ENCODE measurements around the gene NUPR2. TPM values are rescaled to one million over a fixed set of nuclear protein-coding genes. Genes with fewer than 3 reads are reported as not detected.
"Not testable (repeated sequence)": the region's sequence is repeated elsewhere in the genome, so short reads cannot be mapped to it uniquely, and the experiment has no call there.

NUPR2 gene
- total RNA-seq, 1 experiment from 2014 or later: not detected

DNA sequence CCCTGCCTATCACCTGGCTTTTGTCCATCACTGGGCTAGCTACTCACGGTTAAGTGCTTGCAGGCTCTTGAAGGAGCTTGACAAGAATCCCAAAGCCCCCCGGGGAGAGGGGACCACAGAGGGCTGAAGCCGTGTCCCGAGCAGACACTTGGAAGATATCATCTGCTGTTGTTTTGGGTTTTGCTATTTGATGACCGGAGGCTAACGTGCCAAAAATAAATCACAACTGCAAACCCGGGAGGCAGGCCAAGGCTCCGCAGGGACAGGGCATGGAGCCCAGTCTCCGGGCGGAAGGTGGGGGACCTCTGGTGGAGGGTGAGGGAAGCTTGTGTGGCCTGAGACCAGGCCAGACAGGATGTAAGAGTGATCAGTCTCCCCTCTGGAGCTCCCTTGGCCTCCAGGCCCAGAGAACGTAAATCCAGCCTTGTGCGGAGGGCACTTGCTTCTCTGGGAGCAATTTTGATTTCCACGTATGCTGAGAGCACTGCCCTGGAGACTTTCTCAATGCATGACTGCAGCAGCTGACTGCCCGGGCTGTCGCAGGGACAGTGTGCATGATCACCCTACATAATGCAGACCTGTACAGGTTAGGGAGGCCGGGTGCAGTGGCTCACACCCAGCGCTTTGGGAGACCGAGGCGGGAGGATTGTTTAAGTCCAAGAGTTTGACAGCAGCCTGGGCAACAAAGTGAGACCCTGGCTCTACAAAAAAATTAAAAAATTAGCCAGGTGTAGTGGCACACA is 23.3 kb downstream of the NUPR2 start, which contains the start of gene PHKG1:
Gene PHKG1 (minus strand): TSS at position 164 of the 743 bp plus-strand sequence. CDS start 4,011 bp downstream, outside the sequence.
- Histone ChIP-seq H3K4me1 (ENCODE audit: control insufficient read depth in 1 of 2, insufficient read depth in 2 of 2, low read length in 2 of 2) (peaks cover 4 to 8% of the 10 kb centered on the region in 2 experiments; a peak in 3 of 4 replicates), H3K79me2 (ENCODE audit: insufficient read depth, low read length) (no peaks in the 10 kb centered on the region), H2AFZ (ENCODE audit: low read depth, low read length, poor library complexity, severe bottlenecking) (no peak within 1 kb of the TSS), H3K9me3 (ENCODE audit: control insufficient read depth in 1 of 2, insufficient read depth in 1 of 2, low read depth in 1 of 2, low read length in 2 of 2) (no peaks in the 10 kb centered on the region), H4K20me1 (ENCODE audit: insufficient read depth) (no peaks in the 10 kb centered on the region), H3K4me3 (replicated peaks in 1 of 2; ENCODE audit: low read depth in 1 of 2, low read length in 2 of 2) (no peak within 1 kb of the TSS), H3K9ac (ENCODE audit: low read length) (no peak within 1 kb of the TSS), H3K27ac (ENCODE audit: low read depth, low read length) (peak within 1 kb of the TSS; percentile 29; the same call in 1 of the 2 replicates), H3K36me3 (ENCODE audit: control insufficient read depth in 1 of 2, insufficient read depth in 2 of 2, low read length in 2 of 2) (no peaks in the 10 kb centered on the region), H3K4me2 (ENCODE audit: low read length) (peak within 1 kb of the TSS; percentile 42; the same call in 1 of the 2 replicates), H3K9me2 (ENCODE audit: insufficient read depth) (no peaks in the 10 kb centered on the region), H3K27me3 (ENCODE audit: insufficient read depth, low read length) (no peaks in the 10 kb centered on the region)
- RAD21 ChIA-PET (ENCODE audit: low non-redundant PET in 1 of 2, low total read pairs in 2 of 2, uncharacterized antibody in 2 of 2, unreplicated experiment in 2 of 2): no interaction called here
- ATAC-seq (peak; percentile 95), DNase-seq (ENCODE audit: low read depth, low spot score) (no peak)
- POLR2A ChIA-PET: interaction anchor here (0.8 to 1.3 kb wide), 3 partner anchors 8 to 42 kb away, joined by 3 to 7 read pairs (median 4); partner anchors contain the start of genes CCT6A, CHCHD2 and PSPH
- no TSS peak for BruUV-seq (replicated peaks)
- CTCF ChIA-PET: interaction anchor here (0.5 to 3.6 kb wide), 9 partner anchors 8 to 650 kb away, joined by 3 to 21 read pairs (median 3); no protein-coding TSS in a partner anchor
- no peak for TF ChIP-seq SP1 (IDR thresholded peaks at IDR 0.05; ENCODE audit: low read depth)
- no peak for TF ChIP-seq ZNF274 (IDR thresholded peaks at IDR 0.05; ENCODE audit: low read depth, low read length)
- TF ChIP-seq EGR1 (IDR thresholded peaks at IDR 0.05; ENCODE audit: low read depth): no peak
- TF ChIP-seq, protein P1, sequence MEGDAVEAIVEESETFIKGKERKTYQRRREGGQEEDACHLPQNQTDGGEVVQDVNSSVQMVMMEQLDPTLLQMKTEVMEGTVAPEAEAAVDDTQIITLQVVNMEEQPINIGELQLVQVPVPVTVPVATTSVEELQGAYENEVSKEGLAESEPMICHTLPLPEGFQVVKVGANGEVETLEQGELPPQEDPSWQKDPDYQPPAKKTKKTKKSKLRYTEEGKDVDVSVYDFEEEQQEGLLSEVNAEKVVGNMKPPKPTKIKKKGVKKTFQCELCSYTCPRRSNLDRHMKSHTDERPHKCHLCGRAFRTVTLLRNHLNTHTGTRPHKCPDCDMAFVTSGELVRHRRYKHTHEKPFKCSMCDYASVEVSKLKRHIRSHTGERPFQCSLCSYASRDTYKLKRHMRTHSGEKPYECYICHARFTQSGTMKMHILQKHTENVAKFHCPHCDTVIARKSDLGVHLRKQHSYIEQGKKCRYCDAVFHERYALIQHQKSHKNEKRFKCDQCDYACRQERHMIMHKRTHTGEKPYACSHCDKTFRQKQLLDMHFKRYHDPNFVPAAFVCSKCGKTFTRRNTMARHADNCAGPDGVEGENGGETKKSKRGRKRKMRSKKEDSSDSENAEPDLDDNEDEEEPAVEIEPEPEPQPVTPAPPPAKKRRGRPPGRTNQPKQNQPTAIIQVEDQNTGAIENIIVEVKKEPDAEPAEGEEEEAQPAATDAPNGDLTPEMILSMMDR (IDR thresholded peaks at IDR 0.05 in 2 of 3, conservative IDR thresholded peaks at IDR 0.05 in 1 of 3; ENCODE audit: borderline replicate concordance in 1 of 3, insufficient read depth in 1 of 3, low read depth in 2 of 3, low read length in 2 of 3): peak; percentile 39 to 54 (median 54); a peak in 5 of 6 replicates
- TF ChIP-seq POLR2AphosphoS5 (IDR thresholded peaks at IDR 0.05; ENCODE audit: low read depth, low read length): no peak
- TF ChIP-seq, protein P2, sequence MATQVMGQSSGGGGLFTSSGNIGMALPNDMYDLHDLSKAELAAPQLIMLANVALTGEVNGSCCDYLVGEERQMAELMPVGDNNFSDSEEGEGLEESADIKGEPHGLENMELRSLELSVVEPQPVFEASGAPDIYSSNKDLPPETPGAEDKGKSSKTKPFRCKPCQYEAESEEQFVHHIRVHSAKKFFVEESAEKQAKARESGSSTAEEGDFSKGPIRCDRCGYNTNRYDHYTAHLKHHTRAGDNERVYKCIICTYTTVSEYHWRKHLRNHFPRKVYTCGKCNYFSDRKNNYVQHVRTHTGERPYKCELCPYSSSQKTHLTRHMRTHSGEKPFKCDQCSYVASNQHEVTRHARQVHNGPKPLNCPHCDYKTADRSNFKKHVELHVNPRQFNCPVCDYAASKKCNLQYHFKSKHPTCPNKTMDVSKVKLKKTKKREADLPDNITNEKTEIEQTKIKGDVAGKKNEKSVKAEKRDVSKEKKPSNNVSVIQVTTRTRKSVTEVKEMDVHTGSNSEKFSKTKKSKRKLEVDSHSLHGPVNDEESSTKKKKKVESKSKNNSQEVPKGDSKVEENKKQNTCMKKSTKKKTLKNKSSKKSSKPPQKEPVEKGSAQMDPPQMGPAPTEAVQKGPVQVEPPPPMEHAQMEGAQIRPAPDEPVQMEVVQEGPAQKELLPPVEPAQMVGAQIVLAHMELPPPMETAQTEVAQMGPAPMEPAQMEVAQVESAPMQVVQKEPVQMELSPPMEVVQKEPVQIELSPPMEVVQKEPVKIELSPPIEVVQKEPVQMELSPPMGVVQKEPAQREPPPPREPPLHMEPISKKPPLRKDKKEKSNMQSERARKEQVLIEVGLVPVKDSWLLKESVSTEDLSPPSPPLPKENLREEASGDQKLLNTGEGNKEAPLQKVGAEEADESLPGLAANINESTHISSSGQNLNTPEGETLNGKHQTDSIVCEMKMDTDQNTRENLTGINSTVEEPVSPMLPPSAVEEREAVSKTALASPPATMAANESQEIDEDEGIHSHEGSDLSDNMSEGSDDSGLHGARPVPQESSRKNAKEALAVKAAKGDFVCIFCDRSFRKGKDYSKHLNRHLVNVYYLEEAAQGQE (IDR thresholded peaks at IDR 0.05; ENCODE audit: low read depth): no peak
- peak; percentile 59 for TF ChIP-seq RAD21 (IDR thresholded peaks at IDR 0.05; ENCODE audit: low read depth)
- no peak for TF ChIP-seq EZH2 (IDR thresholded peaks at IDR 0.05)
- no peak for TF ChIP-seq TCF7L2 (IDR thresholded peaks at IDR 0.05; ENCODE audit: borderline replicate concordance, extremely low read depth, insufficient read depth, insufficient read length)
- TF ChIP-seq CEBPB (IDR thresholded peaks at IDR 0.05; ENCODE audit: low read depth): no peak
- TF ChIP-seq, protein P3, sequence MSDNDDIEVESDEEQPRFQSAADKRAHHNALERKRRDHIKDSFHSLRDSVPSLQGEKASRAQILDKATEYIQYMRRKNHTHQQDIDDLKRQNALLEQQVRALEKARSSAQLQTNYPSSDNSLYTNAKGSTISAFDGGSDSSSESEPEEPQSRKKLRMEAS (IDR thresholded peaks at IDR 0.05): no peak
- intact Hi-C loops (cut with micrococcal nuclease): loop anchor here (5.0 kb wide), 1 partner anchor 91 kb away; no protein-coding TSS in a partner anchor

DNA sequence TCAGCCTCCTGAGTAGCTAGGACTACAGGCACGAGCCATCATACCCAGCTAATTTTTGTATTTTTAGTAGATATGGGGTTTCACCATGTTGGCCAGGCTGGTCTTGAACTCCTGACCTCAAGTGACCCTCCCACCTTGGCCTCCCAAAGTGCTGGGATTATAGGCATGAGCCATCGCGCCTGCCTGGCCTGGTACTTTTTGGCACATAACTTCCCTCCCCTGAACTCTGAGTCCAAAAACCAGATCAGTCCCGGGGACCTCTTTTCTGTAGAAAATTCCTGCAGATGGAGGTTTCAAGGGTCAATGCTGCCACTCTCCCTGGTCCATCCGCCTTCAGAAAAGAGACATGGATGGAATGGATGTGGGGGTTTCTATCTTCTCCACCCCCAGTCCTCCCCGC is 23.8 kb downstream of the NUPR2 start:
- intact Hi-C loops (cut with micrococcal nuclease): loop anchor here (5.0 kb wide), 1 partner anchor 90 kb away; no protein-coding TSS in a partner anchor
- DNase-seq (ENCODE audit: low read depth, low spot score); BruUV-seq (replicated peaks); H3K79me2 ChIP-seq (ENCODE audit: insufficient read depth, low read length); H3K27me3 ChIP-seq (ENCODE audit: insufficient read depth, low read length); H4K20me1 ChIP-seq (ENCODE audit: insufficient read depth); RAD21 ChIA-PET (ENCODE audit: low non-redundant PET in 1 of 2, low total read pairs in 2 of 2, uncharacterized antibody in 2 of 2, unreplicated experiment in 2 of 2); H2AFZ ChIP-seq (ENCODE audit: low read depth, low read length, poor library complexity, severe bottlenecking); H3K9me3 ChIP-seq (ENCODE audit: control insufficient read depth in 1 of 2, insufficient read depth in 1 of 2, low read depth in 1 of 2, low read length in 2 of 2); H3K4me3 ChIP-seq (replicated peaks in 1 of 2; ENCODE audit: low read depth in 1 of 2, low read length in 2 of 2); H3K36me3 ChIP-seq (ENCODE audit: control insufficient read depth in 1 of 2, insufficient read depth in 2 of 2, low read length in 2 of 2); ATAC-seq; H3K27ac ChIP-seq (ENCODE audit: low read depth, low read length); H3K9ac ChIP-seq (ENCODE audit: low read length); H3K9me2 ChIP-seq (ENCODE audit: insufficient read depth); H3K4me1 ChIP-seq (ENCODE audit: control insufficient read depth in 1 of 2, insufficient read depth in 2 of 2, low read length in 2 of 2): not testable (repeated sequence)
- CTCF ChIA-PET: interaction anchor here (0.5 to 3.6 kb wide), 7 partner anchors 9 to 649 kb away, joined by 3 to 21 read pairs (median 3); no protein-coding TSS in a partner anchor
- POLR2A ChIA-PET: interaction anchor here (1.3 kb wide), 2 partner anchors 9 to 41 kb away, joined by 4 to 7 read pairs; partner anchors contain the start of genes CCT6A and PSPH
- peak overlapping the region; percentile 42; the same call in 1 of the 2 replicates for H3K4me2 ChIP-seq (ENCODE audit: low read length)

Data from HCT116 (cell line).